BJ (cell line): ENCODE data around the gene PALMD. TPM values are rescaled to one million over a fixed set of nuclear protein-coding genes. Genes with fewer than 3 reads are reported as not detected.

Source experiments
- CTCF ChIA-PET: fragments of 350-600 bp; formaldehyde crosslinking; extraction: SDS; loops from one replicate; lab custom pipeline; 2021; ENCODE audit warnings: antibody characterized with exemption, inconsistent platforms; lab: Yijun Ruan, JAX
- POLR2A ChIA-PET: fragments of 300-600 bp; sonication (Branson Sonifier 250); formaldehyde crosslinking; extraction: SDS; loops from one replicate; lab custom pipeline; 2021; ENCODE audit warnings: antibody characterized with exemption; lab: Charles Lee
- DNase-seq: peaks from one replicate; pipeline ENCODE4 v3.0.0-alpha.2; 2011; ENCODE audit warnings: low read depth
- H3K27me3 ChIP-seq: 2 replicates; pipeline ENCODE4 v1.6.0; 2011; ENCODE audit warnings: low read length; ENCODE audit not compliant: control insufficient read depth, insufficient read depth
- H3K36me3 ChIP-seq: 2 replicates; pipeline ENCODE4 v1.5.1; 2011; ENCODE audit warnings: low read length; ENCODE audit not compliant: control insufficient read depth, insufficient read depth
- H3K4me3 ChIP-seq: 2 replicates; pipeline ENCODE4 v1.5.1; 2011; ENCODE audit warnings: low read depth, mild to moderate bottlenecking, control low read depth, low read length
- CTCF ChIP-seq: IDR thresholded peaks from 2 replicates; pipeline ENCODE4 v1.5.1; 2011; ENCODE audit warnings: low read depth, mild to moderate bottlenecking, control low read depth, inconsistent platforms, low read length, moderate library complexity; ENCODE audit not compliant: insufficient read depth
- polyA plus RNA-seq: library from polyadenylated mRNA; depleted of rRNA; stranded (reverse); fragments of >200 nt; gene quantifications from 2 replicates; pipeline ENCODE4 v1.2.3, GENCODE V29; 2011

Gene PALMD
- polyA plus RNA-seq, 1 experiment = 0.06 TPM

DNA sequence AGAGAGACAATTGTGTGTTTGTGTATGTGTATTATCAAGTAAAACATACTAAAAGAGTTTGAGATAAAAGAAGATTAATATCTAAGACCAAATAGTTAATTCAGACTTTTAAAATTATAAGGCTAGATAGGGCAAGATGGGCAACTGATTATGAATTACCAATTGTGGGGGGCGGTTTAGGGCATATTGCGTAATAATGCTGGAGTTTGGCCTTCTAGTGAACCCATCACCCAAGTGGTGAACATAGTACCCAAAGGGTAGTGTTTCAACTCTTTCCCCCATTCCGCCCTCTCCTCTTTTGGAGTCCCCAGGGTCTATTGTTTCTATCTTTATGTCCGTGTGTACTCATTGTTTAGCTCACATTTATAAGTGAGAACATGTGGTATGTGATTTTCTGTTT, 65.1 kb downstream of the PALMD start:
- Histone ChIP-seq H3K27me3 (no peaks in the 10 kb centered on the region), H3K36me3 (no peaks in the 10 kb centered on the region), H3K4me3 (no peak overlapping the region)
- no peak for TF ChIP-seq CTCF
- ChIA-PET CTCF (interaction anchor here (1.4 kb wide), 1 partner anchor 63 kb away, joined by 4 read pairs; no protein-coding TSS in a partner anchor), POLR2A (no interaction called here)
- DNase-seq = no peak

- POLR2A ChIA-PET = no interaction called here
- TF ChIP-seq CTCF = no peak
- Histone ChIP-seq H3K27me3 (no peaks in the 10 kb centered on the region), H3K4me3 (no peak overlapping the region), H3K36me3 (no peaks in the 10 kb centered on the region)
- CTCF ChIA-PET = no interaction called here
- no peak for DNase-seq
These were observed 67.1 kb downstream of the PALMD start for GRCh38 chr1:99713006-99713405.

DNA sequence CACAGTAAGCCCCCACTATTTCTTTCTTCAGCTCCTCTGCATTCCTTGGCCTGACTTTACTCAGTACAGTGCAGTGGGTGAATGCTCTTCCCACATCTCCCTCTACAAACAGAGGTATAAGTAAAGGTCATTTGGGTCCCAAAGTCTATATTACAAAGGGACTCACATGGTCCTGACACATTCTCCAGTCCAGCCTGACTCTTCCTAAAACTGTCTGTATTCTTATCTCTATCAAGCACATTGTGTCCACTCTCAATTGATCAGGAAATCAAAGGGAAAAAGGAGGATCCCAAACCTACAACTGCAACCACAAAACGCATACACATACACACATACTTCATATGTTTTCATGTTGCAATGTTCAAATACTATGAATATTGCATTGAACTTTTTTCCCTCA, 71.1 kb downstream of the PALMD start:
- no peak for DNase-seq
- no peak for TF ChIP-seq CTCF
- ChIA-PET CTCF (interaction anchor here (1.2 to 1.6 kb wide), 2 partner anchors 12 to 237 kb away, joined by 3 to 5 read pairs; no protein-coding TSS in a partner anchor), POLR2A (no interaction called here)
- H3K4me3 ChIP-seq = no peak overlapping the region
- H3K36me3 ChIP-seq = no peaks in the 10 kb centered on the region
- no peaks in the 10 kb centered on the region for H3K27me3 ChIP-seq

GRCh38 chr1:99723251-99723650, 77.3 kb downstream of the PALMD start:
- Histone ChIP-seq H3K27me3 (no peaks in the 10 kb centered on the region), H3K36me3 (no peaks in the 10 kb centered on the region), H3K4me3 (no peak overlapping the region)
- TF ChIP-seq CTCF = no peak
- no peak for DNase-seq
- POLR2A ChIA-PET = no interaction called here
- CTCF ChIA-PET = no interaction called here

GRCh38 chr1:99725996-99726395, 80.1 kb downstream of the PALMD start:
- Histone ChIP-seq H3K36me3 (no peaks in the 10 kb centered on the region), H3K4me3 (no peak overlapping the region), H3K27me3 (no peaks in the 10 kb centered on the region)
- no peak for DNase-seq
- no peak for TF ChIP-seq CTCF
- CTCF ChIA-PET = no interaction called here
- POLR2A ChIA-PET = no interaction called here
